Measurements from ENCODE around the gene CCDC102B. TPM values are rescaled to one million over a fixed set of nuclear protein-coding genes. Genes with fewer than 3 reads are reported as not detected.
"Not testable (repeated sequence)": the region's sequence is repeated elsewhere in the genome, so short reads cannot be mapped to it uniquely, and the experiment has no call there.

The CCDC102B gene
- total RNA-seq, 1 donor from 2014 or later, result 1.3 TPM

GRCh38 chr18:68874361-68874760 is 76.5 kb downstream of the CCDC102B start:
- no peaks in the 10 kb centered on the region for H3K36me3 Mint-ChIP-seq (ENCODE audit: low read depth)
- H3K4me3 Mint-ChIP-seq (ENCODE audit: low read depth), result no peak overlapping the region
- no peaks in the 10 kb centered on the region for H3K9me3 Mint-ChIP-seq
- intact Hi-C loops (cut with micrococcal nuclease), result no loop called here
- H3K4me1 Mint-ChIP-seq (ENCODE audit: low read depth), result no peaks in the 10 kb centered on the region
- H3K27ac Mint-ChIP-seq, result no peak overlapping the region
- DNase-seq (ENCODE audit: low spot score), result no peak
- H3K27me3 Mint-ChIP-seq (ENCODE audit: low read depth), result no peaks in the 10 kb centered on the region

- H3K27ac Mint-ChIP-seq; DNase-seq (ENCODE audit: low spot score); H3K4me3 Mint-ChIP-seq (ENCODE audit: low read depth); intact Hi-C loops (cut with micrococcal nuclease); H3K36me3 Mint-ChIP-seq (ENCODE audit: low read depth); H3K27me3 Mint-ChIP-seq (ENCODE audit: low read depth); H3K9me3 Mint-ChIP-seq; H3K4me1 Mint-ChIP-seq (ENCODE audit: low read depth): not testable (repeated sequence)
Observed at GRCh38 chr18:68879947-68880346, 82.1 kb downstream of the CCDC102B start.

- intact Hi-C loops (cut with micrococcal nuclease), result no loop called here
- no peaks in the 10 kb centered on the region for H3K9me3 Mint-ChIP-seq
- no peaks in the 10 kb centered on the region for H3K4me1 Mint-ChIP-seq (ENCODE audit: low read depth)
- H3K4me3 Mint-ChIP-seq (ENCODE audit: low read depth), result no peak overlapping the region
- H3K27me3 Mint-ChIP-seq (ENCODE audit: low read depth), result no peaks in the 10 kb centered on the region
- no peaks in the 10 kb centered on the region for H3K36me3 Mint-ChIP-seq (ENCODE audit: low read depth)
- no peak for DNase-seq (ENCODE audit: low spot score)
- no peak overlapping the region for H3K27ac Mint-ChIP-seq
Observed at GRCh38 chr18:68887410-68887809, 89.5 kb downstream of the CCDC102B start.

- Mint-ChIP-seq H3K36me3 (ENCODE audit: low read depth) (no peaks in the 10 kb centered on the region), H3K9me3 (no peaks in the 10 kb centered on the region), H3K4me1 (ENCODE audit: low read depth) (no peaks in the 10 kb centered on the region), H3K27me3 (ENCODE audit: low read depth) (no peaks in the 10 kb centered on the region), H3K4me3 (ENCODE audit: low read depth) (no peak overlapping the region), H3K27ac (no peak overlapping the region)
- DNase-seq (ENCODE audit: low spot score), result no peak
- intact Hi-C loops (cut with micrococcal nuclease), result no loop called here
Observed at GRCh38 chr18:68893354-68893753, 95.5 kb downstream of the CCDC102B start.

GRCh38 chr18:68897286-68897685 is 99.4 kb downstream of the CCDC102B start:
- H3K4me3 Mint-ChIP-seq (ENCODE audit: low read depth), result no peak overlapping the region
- H3K4me1 Mint-ChIP-seq (ENCODE audit: low read depth), result no peaks in the 10 kb centered on the region
- no peaks in the 10 kb centered on the region for H3K27me3 Mint-ChIP-seq (ENCODE audit: low read depth)
- no peak for DNase-seq (ENCODE audit: low spot score)
- H3K36me3 Mint-ChIP-seq (ENCODE audit: low read depth), result no peaks in the 10 kb centered on the region
- H3K27ac Mint-ChIP-seq, result no peak overlapping the region
- no peaks in the 10 kb centered on the region for H3K9me3 Mint-ChIP-seq
- intact Hi-C loops (cut with micrococcal nuclease), result no loop called here

GRCh38 chr18:68909579-68909978 is 111.7 kb downstream of the CCDC102B start:
- no peaks in the 10 kb centered on the region for H3K9me3 Mint-ChIP-seq
- no peak overlapping the region for H3K27ac Mint-ChIP-seq
- H3K4me3 Mint-ChIP-seq (ENCODE audit: low read depth), result no peak overlapping the region
- intact Hi-C loops (cut with micrococcal nuclease), result no loop called here
- H3K36me3 Mint-ChIP-seq (ENCODE audit: low read depth), result no peaks in the 10 kb centered on the region
- no peak for DNase-seq (ENCODE audit: low spot score)
- no peaks in the 10 kb centered on the region for H3K27me3 Mint-ChIP-seq (ENCODE audit: low read depth)
- H3K4me1 Mint-ChIP-seq (ENCODE audit: low read depth), result no peaks in the 10 kb centered on the region

GRCh38 chr18:68915061-68915460 is 117.2 kb downstream of the CCDC102B start:
- no peaks in the 10 kb centered on the region for H3K36me3 Mint-ChIP-seq (ENCODE audit: low read depth)

GRCh38 chr18:68916734-68917133 is 118.9 kb downstream of the CCDC102B start:
- DNase-seq (ENCODE audit: low spot score), result no peak
- Mint-ChIP-seq H3K4me1 (ENCODE audit: low read depth) (peaks cover 3% of the 10 kb centered on the region), H3K9me3 (no peaks in the 10 kb centered on the region), H3K4me3 (ENCODE audit: low read depth) (no peak overlapping the region), H3K36me3 (ENCODE audit: low read depth) (no peaks in the 10 kb centered on the region), H3K27ac (no peak overlapping the region), H3K27me3 (ENCODE audit: low read depth) (no peaks in the 10 kb centered on the region)
- intact Hi-C loops (cut with micrococcal nuclease), result no loop called here

More at GRCh38 chr18:68915061-68915460, 117.2 kb downstream of the CCDC102B start:
- Mint-ChIP-seq H3K27me3 (ENCODE audit: low read depth) (no peaks in the 10 kb centered on the region), H3K27ac (no peak overlapping the region), H3K4me1 (ENCODE audit: low read depth) (peaks cover 3% of the 10 kb centered on the region), H3K4me3 (ENCODE audit: low read depth) (no peak overlapping the region), H3K9me3 (no peaks in the 10 kb centered on the region)
- DNase-seq (ENCODE audit: low spot score), result no peak
- intact Hi-C loops (cut with micrococcal nuclease), result no loop called here

GRCh38 chr18:68918216-68918615 is 120.3 kb downstream of the CCDC102B start:
- no peak overlapping the region for H3K27ac Mint-ChIP-seq
- no peak overlapping the region for H3K4me3 Mint-ChIP-seq (ENCODE audit: low read depth)
- no peak for DNase-seq (ENCODE audit: low spot score)
- H3K4me1 Mint-ChIP-seq (ENCODE audit: low read depth), result peaks cover 3% of the 10 kb centered on the region
- H3K36me3 Mint-ChIP-seq (ENCODE audit: low read depth), result no peaks in the 10 kb centered on the region
- intact Hi-C loops (cut with micrococcal nuclease), result no loop called here
- no peaks in the 10 kb centered on the region for H3K9me3 Mint-ChIP-seq
- H3K27me3 Mint-ChIP-seq (ENCODE audit: low read depth), result no peaks in the 10 kb centered on the region

GRCh38 chr18:68919900-68920299 is 122.0 kb downstream of the CCDC102B start:
- no peak overlapping the region for H3K27ac Mint-ChIP-seq
- intact Hi-C loops (cut with micrococcal nuclease), result no loop called here

GRCh38 chr18:68922392-68922791 is 124.5 kb downstream of the CCDC102B start:
- Mint-ChIP-seq H3K27me3 (ENCODE audit: low read depth) (no peaks in the 10 kb centered on the region), H3K9me3 (no peaks in the 10 kb centered on the region), H3K4me1 (ENCODE audit: low read depth) (peaks cover 2% of the 10 kb centered on the region), H3K4me3 (ENCODE audit: low read depth) (no peak overlapping the region), H3K36me3 (ENCODE audit: low read depth) (no peaks in the 10 kb centered on the region), H3K27ac (no peak overlapping the region)
- DNase-seq (ENCODE audit: low spot score), result no peak
- intact Hi-C loops (cut with micrococcal nuclease), result no loop called here

More at GRCh38 chr18:68919900-68920299, 122.0 kb downstream of the CCDC102B start:
- H3K4me3 Mint-ChIP-seq (ENCODE audit: low read depth), result no peak overlapping the region
- no peak for DNase-seq (ENCODE audit: low spot score)
- no peaks in the 10 kb centered on the region for H3K36me3 Mint-ChIP-seq (ENCODE audit: low read depth)
- H3K27me3 Mint-ChIP-seq (ENCODE audit: low read depth), result no peaks in the 10 kb centered on the region
- H3K9me3 Mint-ChIP-seq, result no peaks in the 10 kb centered on the region
- H3K4me1 Mint-ChIP-seq (ENCODE audit: low read depth), result peaks cover 3% of the 10 kb centered on the region

- Mint-ChIP-seq H3K27me3 (ENCODE audit: low read depth) (no peaks in the 10 kb centered on the region), H3K4me1 (ENCODE audit: low read depth) (peaks cover 2% of the 10 kb centered on the region)
- intact Hi-C loops (cut with micrococcal nuclease), result no loop called here
Observed at GRCh38 chr18:68925268-68925667, 127.4 kb downstream of the CCDC102B start.

GRCh38 chr18:68928762-68929675 is 131.1 kb downstream of the CCDC102B start:
- H3K27ac Mint-ChIP-seq, result no peak overlapping the region
- no peak overlapping the region for H3K4me3 Mint-ChIP-seq (ENCODE audit: low read depth)
- H3K27me3 Mint-ChIP-seq (ENCODE audit: low read depth), result no peaks in the 10 kb centered on the region
- no peak for DNase-seq (ENCODE audit: low spot score)
- intact Hi-C loops (cut with micrococcal nuclease), result no loop called here
- peaks cover 2% of the 10 kb centered on the region for H3K4me1 Mint-ChIP-seq (ENCODE audit: low read depth)
- no peaks in the 10 kb centered on the region for H3K36me3 Mint-ChIP-seq (ENCODE audit: low read depth)
- no peaks in the 10 kb centered on the region for H3K9me3 Mint-ChIP-seq

More at GRCh38 chr18:68925268-68925667, 127.4 kb downstream of the CCDC102B start:
- Mint-ChIP-seq H3K9me3 (no peaks in the 10 kb centered on the region), H3K27ac (no peak overlapping the region), H3K36me3 (ENCODE audit: low read depth) (no peaks in the 10 kb centered on the region), H3K4me3 (ENCODE audit: low read depth) (no peak overlapping the region)
- no peak for DNase-seq (ENCODE audit: low spot score)
